Pericardium fibroblast (primary cell): ENCODE measurements around the gene MTM1. TPM values are rescaled to one million over a fixed set of nuclear protein-coding genes. Genes with fewer than 3 reads are reported as not detected.

Experiments used
- total RNA-seq: library from RNA; depleted of rRNA; stranded (reverse); fragments of >200 nt; gene quantifications from 2 replicates; pipeline ENCODE4 v1.2.3, GENCODE V29; 2015

MTM1 gene
- 4.2 and 9.0 TPM in 2 replicates for total RNA-seq

DNA sequence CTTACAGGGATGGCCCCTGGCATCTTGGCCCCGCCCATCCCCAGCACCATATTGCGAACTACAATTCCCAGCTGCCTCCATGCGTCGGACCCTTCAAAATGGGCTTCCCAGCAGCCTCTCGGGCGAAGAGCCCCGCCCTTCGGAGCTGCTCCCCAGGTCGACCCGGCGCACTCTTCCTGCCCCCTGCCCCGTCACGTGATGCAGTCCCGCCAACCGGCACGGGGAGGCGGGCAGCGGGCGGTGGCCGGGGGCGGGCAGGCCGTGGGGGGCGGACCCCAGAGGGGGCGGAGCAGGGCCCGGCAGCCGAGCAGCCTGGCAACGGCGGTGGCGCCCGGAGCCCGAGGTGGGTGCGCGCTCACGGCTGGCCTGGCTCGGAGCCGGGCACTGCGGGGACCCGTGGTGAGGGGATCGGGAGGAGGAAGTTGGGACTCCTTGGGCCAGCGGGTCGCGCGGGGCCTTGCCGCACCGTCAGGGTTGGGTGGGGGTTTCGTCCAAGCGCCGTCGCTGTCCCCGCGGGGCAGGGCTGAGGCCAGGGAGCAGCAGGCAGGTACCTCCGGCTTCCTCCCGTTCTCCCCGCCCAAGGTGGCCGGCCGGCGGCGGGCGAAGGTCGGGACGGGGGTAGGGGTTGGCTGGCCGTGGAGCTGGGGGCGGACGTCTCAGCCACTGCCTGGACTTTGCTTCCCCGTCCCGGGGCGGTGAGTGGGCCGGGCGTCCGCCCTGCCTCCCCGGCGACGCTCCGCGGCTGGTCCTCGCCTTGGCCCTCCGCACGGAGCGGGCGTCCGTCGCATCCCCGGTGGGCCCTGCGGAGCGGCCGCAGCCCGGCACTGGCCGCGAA, at the start of gene MTM1:
TSS of gene MTM1 (plus strand) at position 302 of the 835 bp plus-strand sequence. CDS start 23,994 bp downstream, outside the sequence.

DNA sequence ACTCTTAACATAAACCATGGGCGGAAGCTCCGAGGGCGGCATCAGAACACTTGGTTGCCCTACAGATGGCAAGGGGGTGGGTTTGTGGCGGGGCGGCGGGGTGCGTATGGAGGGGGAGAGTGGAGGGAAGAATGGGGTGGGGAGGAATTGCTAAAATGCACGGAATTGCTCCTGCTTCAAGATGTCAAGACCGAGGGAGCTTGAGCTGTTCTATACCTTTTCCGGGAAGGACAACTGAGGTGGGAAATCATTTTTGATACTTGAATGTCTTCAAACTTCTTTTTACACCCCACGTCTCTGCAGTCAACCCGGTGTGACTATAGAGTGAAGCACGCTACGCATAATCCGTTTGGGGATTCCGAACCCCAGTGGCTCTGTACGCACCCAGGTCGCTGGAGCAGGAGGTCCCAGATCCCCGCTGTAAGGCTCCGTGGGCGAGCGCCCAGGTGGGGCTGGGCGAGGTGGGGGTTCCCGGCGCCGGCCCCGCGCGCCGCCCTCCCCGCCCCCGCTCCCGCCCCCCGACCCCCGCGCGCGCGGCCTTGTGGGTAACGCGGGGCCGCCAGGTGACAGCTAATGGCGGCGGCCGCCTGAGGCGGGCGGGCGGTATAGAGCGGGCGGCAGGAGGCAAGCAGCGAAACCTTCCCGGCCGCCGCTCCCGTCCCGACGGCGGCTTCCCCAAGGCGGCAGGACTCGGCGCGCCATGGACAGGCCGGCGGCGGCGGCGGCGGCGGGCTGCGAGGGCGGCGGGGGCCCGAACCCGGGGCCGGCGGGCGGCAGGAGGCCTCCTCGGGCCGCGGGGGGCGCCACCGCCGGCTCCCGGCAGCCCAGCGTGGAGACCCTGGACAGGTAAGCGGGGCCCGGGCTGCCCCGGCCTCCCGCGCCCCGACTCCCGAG, 124.7 kb downstream of the MTM1 start, which contains the start of gene MTMR1:
TSS of gene MTMR1 (plus strand) at position 566 of the 894 bp plus-strand sequence. CDS start at position 701, 135 bp downstream.

Other genes starting within 250 kb of the MTM1 start
- gene MAMLD1, start 205.3 kb upstream of the MTM1 start, total RNA-seq = 3.7 and 9.0 TPM in 2 replicates
- gene MTMR1, start 124.8 kb downstream of the MTM1 start, total RNA-seq = 9.2 and 11.8 TPM in 2 replicates